SJCRH30 (cell line): Measurements from ENCODE around the gene FLNB. TPM values are rescaled to one million over a fixed set of nuclear protein-coding genes. Genes with fewer than 3 reads are reported as not detected.

Source experiments
- DNase-seq, 2 experiments: peaks; one replicate each; pipeline ENCODE4 v3.0.0-alpha.2; 2015 to 2020
- H3K27ac ChIP-seq: fragments of 250-450 bp; sonication (Bioruptor Pico); 2 replicates; pipeline ENCODE4 v1.5.1; 2020; ENCODE audit warnings: mild to moderate bottlenecking, moderate library complexity
- H3K27me3 ChIP-seq: fragments of 250-450 bp; sonication (Bioruptor Pico); 2 replicates; pipeline ENCODE4 v1.5.1; 2020; ENCODE audit warnings: mild to moderate bottlenecking, moderate library complexity
- H3K36me3 ChIP-seq: fragments of 250-450 bp; sonication (Bioruptor Pico); 2 replicates; pipeline ENCODE4 v1.5.1; 2020; ENCODE audit warnings: mild to moderate bottlenecking, moderate library complexity
- H3K4me1 ChIP-seq: fragments of 250-450 bp; sonication (Bioruptor Pico); 2 replicates; pipeline ENCODE4 v1.5.1; 2020; ENCODE audit warnings: mild to moderate bottlenecking, moderate library complexity
- H3K4me3 ChIP-seq: fragments of 250-450 bp; sonication (Bioruptor Pico); 2 replicates; pipeline ENCODE4 v1.5.1; 2020; ENCODE audit warnings: mild to moderate bottlenecking, moderate library complexity
- H3K9me3 ChIP-seq: fragments of 250-450 bp; sonication (Bioruptor Pico); replicated peaks from 2 replicates; pipeline ENCODE4 v1.5.1; 2020; ENCODE audit warnings: mild to moderate bottlenecking, moderate library complexity
- total RNA-seq: library from RNA; depleted of rRNA; stranded (reverse); fragments of >200 nt; shearing (Covaris generic); gene quantifications from 2 replicates; pipeline ENCODE4 v1.2.3, GENCODE V29; 2014

Gene FLNB
- total RNA-seq, 1 experiment from 2014 or later = 22.5 TPM

- Histone ChIP-seq H3K27me3 (no peaks in the 10 kb centered on the region), H3K4me1 (peaks cover 10% of the 10 kb centered on the region), H3K27ac (no peak overlapping the region), H3K9me3 (no peaks in the 10 kb centered on the region), H3K4me3 (no peak overlapping the region), H3K36me3 (no peaks in the 10 kb centered on the region)
- no peak for DNase-seq
These were observed 17.2 kb downstream of the FLNB start for GRCh38 chr3:58025406-58025805.

- Histone ChIP-seq H3K36me3 (no peaks in the 10 kb centered on the region), H3K27me3 (no peaks in the 10 kb centered on the region), H3K9me3 (no peaks in the 10 kb centered on the region), H3K27ac (no peak overlapping the region), H3K4me1 (peaks cover 10% of the 10 kb centered on the region), H3K4me3 (no peak overlapping the region)
- DNase-seq = peak; percentile 60 to 73
These were observed 17.8 kb downstream of the FLNB start for GRCh38 chr3:58025837-58026569.

GRCh38 chr3:58026598-58026997 is 18.4 kb downstream of the FLNB start:
- no peak for DNase-seq
- H3K27ac ChIP-seq = no peak overlapping the region

GRCh38 chr3:58027704-58028317 is 19.6 kb downstream of the FLNB start:
- Histone ChIP-seq H3K9me3 (no peaks in the 10 kb centered on the region), H3K4me1 (peaks cover 10% of the 10 kb centered on the region), H3K27me3 (no peaks in the 10 kb centered on the region), H3K4me3 (no peak overlapping the region), H3K27ac (no peak overlapping the region), H3K36me3 (no peaks in the 10 kb centered on the region)
- no peak for DNase-seq

More at GRCh38 chr3:58026598-58026997, 18.4 kb downstream of the FLNB start:
- Histone ChIP-seq H3K36me3 (no peaks in the 10 kb centered on the region), H3K27me3 (no peaks in the 10 kb centered on the region), H3K4me3 (no peak overlapping the region), H3K4me1 (peaks cover 10% of the 10 kb centered on the region), H3K9me3 (no peaks in the 10 kb centered on the region)

GRCh38 chr3:58028902-58029301 is 20.7 kb downstream of the FLNB start:
- Histone ChIP-seq H3K4me3 (no peak overlapping the region), H3K27me3 (no peaks in the 10 kb centered on the region), H3K4me1 (peaks cover 10% of the 10 kb centered on the region), H3K36me3 (no peaks in the 10 kb centered on the region), H3K9me3 (no peaks in the 10 kb centered on the region), H3K27ac (no peak overlapping the region)
- no peak for DNase-seq

GRCh38 chr3:58029842-58030584 is 21.8 kb downstream of the FLNB start:
- Histone ChIP-seq H3K27me3 (no peaks in the 10 kb centered on the region), H3K4me1 (peaks cover 10% of the 10 kb centered on the region), H3K36me3 (no peaks in the 10 kb centered on the region), H3K9me3 (no peaks in the 10 kb centered on the region), H3K27ac (no peak overlapping the region), H3K4me3 (no peak overlapping the region)
- no peak for DNase-seq

- Histone ChIP-seq H3K36me3 (no peaks in the 10 kb centered on the region), H3K4me3 (no peak overlapping the region), H3K27me3 (no peaks in the 10 kb centered on the region), H3K4me1 (peaks cover 2% of the 10 kb centered on the region; the same call in 1 of the 2 replicates), H3K27ac (no peak overlapping the region), H3K9me3 (no peaks in the 10 kb centered on the region)
- no peak for DNase-seq
These were observed 24.0 kb downstream of the FLNB start for GRCh38 chr3:58032186-58032585.

GRCh38 chr3:58034738-58035523 is 26.7 kb downstream of the FLNB start:
- Histone ChIP-seq H3K27me3 (no peaks in the 10 kb centered on the region), H3K36me3 (no peaks in the 10 kb centered on the region), H3K27ac (no peak overlapping the region), H3K9me3 (no peaks in the 10 kb centered on the region), H3K4me1 (peaks cover 7% of the 10 kb centered on the region), H3K4me3 (no peak overlapping the region)
- DNase-seq = no peak

GRCh38 chr3:58035524-58036255 is 27.5 kb downstream of the FLNB start:
- Histone ChIP-seq H3K27me3 (no peaks in the 10 kb centered on the region), H3K4me3 (no peak overlapping the region), H3K4me1 (peaks cover 14% of the 10 kb centered on the region), H3K27ac (no peak overlapping the region), H3K9me3 (no peaks in the 10 kb centered on the region), H3K36me3 (no peaks in the 10 kb centered on the region)
- no peak for DNase-seq

- H3K36me3 ChIP-seq = no peaks in the 10 kb centered on the region
- no peaks in the 10 kb centered on the region for H3K9me3 ChIP-seq
- H3K4me3 ChIP-seq = no peak overlapping the region
- no peak overlapping the region for H3K27ac ChIP-seq
- no peak for DNase-seq
- H3K27me3 ChIP-seq = no peaks in the 10 kb centered on the region
- peaks cover 22% of the 10 kb centered on the region for H3K4me1 ChIP-seq
These were observed 28.2 kb downstream of the FLNB start for GRCh38 chr3:58036293-58037032.

GRCh38 chr3:58037141-58037910 is 29.1 kb downstream of the FLNB start:
- Histone ChIP-seq H3K4me1 (peaks cover 27% of the 10 kb centered on the region), H3K27me3 (no peaks in the 10 kb centered on the region), H3K4me3 (no peak overlapping the region), H3K9me3 (no peaks in the 10 kb centered on the region), H3K27ac (no peak overlapping the region), H3K36me3 (no peaks in the 10 kb centered on the region)
- no peak for DNase-seq

- H3K27ac ChIP-seq = no peak overlapping the region
- H3K4me3 ChIP-seq = no peak overlapping the region
- H3K9me3 ChIP-seq = no peaks in the 10 kb centered on the region
- DNase-seq = no peak
- H3K27me3 ChIP-seq = no peaks in the 10 kb centered on the region
- peaks cover 39% of the 10 kb centered on the region for H3K4me1 ChIP-seq
- H3K36me3 ChIP-seq = no peaks in the 10 kb centered on the region
These were observed 30.6 kb downstream of the FLNB start for GRCh38 chr3:58038675-58039292.

GRCh38 chr3:58039601-58040000 is 31.4 kb downstream of the FLNB start:
- H3K4me1 ChIP-seq = peaks cover 39% of the 10 kb centered on the region
- no peaks in the 10 kb centered on the region for H3K27me3 ChIP-seq

More at GRCh38 chr3:58039601-58040000, 31.4 kb downstream of the FLNB start:
- Histone ChIP-seq H3K9me3 (no peaks in the 10 kb centered on the region), H3K36me3 (no peaks in the 10 kb centered on the region), H3K27ac (no peak overlapping the region), H3K4me3 (no peak overlapping the region)
- no peak for DNase-seq
